Measurements from ENCODE around the gene ZNRD2.
A peak's percentile ranks its signal among the peaks of the same experiment; 100 is the strongest.

Gene ZNRD2

GRCh38 chr11:65559951-65560537, 10.2 kb upstream of the ZNRD2 start (continued):
- TF ChIP-seq PRDM10 (tag by site-specific recombination; IDR thresholded peaks at IDR 0.05) (0 out of 2 replicates have a peak, but pooled peaks have one; percentile 50), ZNF398 (tag by site-specific recombination; IDR thresholded peaks at IDR 0.05) (peak; percentile 80), ZBTB17 (tag by site-specific recombination; IDR thresholded peaks at IDR 0.05) (peak; percentile 19; the same call in 1 of the 2 replicates), ZBTB8A (tag by site-specific recombination; IDR thresholded peaks at IDR 0.05) (no peak), INSM2 (tag by site-specific recombination; IDR thresholded peaks at IDR 0.05) (0 out of 2 replicates have a peak, but pooled peaks have one; percentile 55), KLF1 (tag by site-specific recombination; IDR thresholded peaks at IDR 0.05) (peak; percentile 75), ZNF629 (tag by site-specific recombination; IDR thresholded peaks at IDR 0.05) (peak; percentile 21; the same call in 1 of the 2 replicates), OVOL3 (tag by site-specific recombination; IDR thresholded peaks at IDR 0.05) (no peak), SCRT2 (tag by site-specific recombination; IDR thresholded peaks at IDR 0.05) (peak; percentile 95), ZNF292 (tag by site-specific recombination; IDR thresholded peaks at IDR 0.05; ENCODE audit: borderline replicate concordance, low read depth) (no peak)

GRCh38 chr11:65560555-65561418, 9.5 kb upstream of the ZNRD2 start:
- Histone ChIP-seq H3K27ac (ENCODE audit: extremely low read depth, low read depth, low read length) (peak overlapping the region; percentile 34; the same call in 1 of the 2 replicates), H3K4me3 (ENCODE audit: low read depth, low read length) (no peak overlapping the region), H3K4me1 (ENCODE audit: control insufficient read depth, insufficient read depth, low read length) (peaks cover 21% of the 10 kb centered on the region), H3K9me3 (ENCODE audit: control insufficient read depth, insufficient read depth, low read depth, low read length) (no peaks in the 10 kb centered on the region), H3K36me3 (ENCODE audit: control insufficient read depth in 2 of 2, insufficient read depth in 1 of 2, low read length in 2 of 2) (no peaks in the 10 kb centered on the region)
- CTCF ChIA-PET: interaction anchor here (0.6 to 5.3 kb wide), 8 partner anchors 9 to 232 kb away, joined by 3 to 44 read pairs (median 5); partner anchors contain the start of genes FAM89B and ZNRD2
- POLR2A ChIA-PET: interaction anchor here (0.8 to 4.1 kb wide), 9 partner anchors 9 to 138 kb away, joined by 3 to 41 read pairs (median 9); partner anchors contain the start of genes FAM89B, MALAT1, NEAT1 and SCYL1
- TF ChIP-seq ZNF132 (tag by site-specific recombination; IDR thresholded peaks at IDR 0.05; ENCODE audit: borderline replicate concordance): no peak
- TF ChIP-seq ZBTB8A (tag by site-specific recombination; IDR thresholded peaks at IDR 0.05): peak; percentile 48
- TF ChIP-seq ZBTB20 (tag by site-specific recombination; IDR thresholded peaks at IDR 0.05): peak; percentile 98
- no peak for TF ChIP-seq ZNF514 (tag by site-specific recombination; IDR thresholded peaks at IDR 0.05)
- no peak for TF ChIP-seq ZNF37A (tag by site-specific recombination; IDR thresholded peaks at IDR 0.05)
- no peak for TF ChIP-seq ZNF768 (tag by site-specific recombination; IDR thresholded peaks at IDR 0.05)
- TF ChIP-seq SP3 (tag by site-specific recombination; IDR thresholded peaks at IDR 0.05): no peak
- TF ChIP-seq ZNF23 (tag by site-specific recombination; IDR thresholded peaks at IDR 0.05; ENCODE audit: borderline replicate concordance): no peak
- TF ChIP-seq ZSCAN5A (tag by site-specific recombination; IDR thresholded peaks at IDR 0.05): no peak
- peak; percentile 60 for TF ChIP-seq ZNF341 (tag by site-specific recombination; IDR thresholded peaks at IDR 0.05; ENCODE audit: low read depth)
- no peak for TF ChIP-seq WT1 (tag by site-specific recombination; IDR thresholded peaks at IDR 0.05)
- peak; percentile 27; the same call in 1 of the 2 replicates for TF ChIP-seq GLIS1 (tag by site-specific recombination; IDR thresholded peaks at IDR 0.05)
- TF ChIP-seq ZIC2 (tag by site-specific recombination; IDR thresholded peaks at IDR 0.05): peak; percentile 75
- no peak for TF ChIP-seq GLI2 (tag by site-specific recombination; IDR thresholded peaks at IDR 0.05; ENCODE audit: borderline replicate concordance, low read depth)
- peak; percentile 71 for TF ChIP-seq FEZF1 (tag by site-specific recombination; IDR thresholded peaks at IDR 0.05)
- peak; percentile 39 for TF ChIP-seq ZFHX2 (tag by site-specific recombination; conservative IDR thresholded peaks at IDR 0.05)
